ENCODE data around the gene SIX2. TPM values are rescaled to one million over a fixed set of nuclear protein-coding genes. Genes with fewer than 3 reads are reported as not detected.

Gene SIX2
- total and polyA plus RNA-seq, 9 of the 15 experiments (the other 6 are each of a cell fraction or from before 2014, with no cell fraction given), result not detected

- TF ChIP-seq ZNF280A (IDR thresholded peaks at IDR 0.05; ENCODE audit: low read depth, partially characterized antibody) (no peak), CHD7 (IDR thresholded peaks at IDR 0.05; ENCODE audit: low read depth, low read length) (no peak), KHSRP (IDR thresholded peaks at IDR 0.05) (no peak), ZNF76 (CRISPR knock-in tag; IDR thresholded peaks at IDR 0.05; ENCODE audit: borderline replicate concordance) (no peak), FOS (IDR thresholded peaks at IDR 0.05; ENCODE audit: extremely low read depth, insufficient read length) (peak; percentile 7), MYBL2 (IDR thresholded peaks at IDR 0.05; ENCODE audit: low read depth) (no peak), MYBL2 (CRISPR knock-in tag; IDR thresholded peaks at IDR 0.05; ENCODE audit: borderline replicate concordance) (no peak), DIDO1 (tag; IDR thresholded peaks at IDR 0.05; ENCODE audit: low read depth) (no peak), CBX1 (IDR thresholded peaks at IDR 0.05; ENCODE audit: low read depth) (no peak), HBP1 (CRISPR knock-in tag; IDR thresholded peaks at IDR 0.05) (no peak), PKNOX1 (IDR thresholded peaks at IDR 0.05) (peak; percentile 91), SOX6 (IDR thresholded peaks at IDR 0.05) (no peak), RBM14 (IDR thresholded peaks at IDR 0.05; ENCODE audit: borderline replicate concordance, insufficient read depth, low read depth, low read length) (no peak)
Measured at GRCh38 chr2:44997963-44998362, 11.3 kb downstream of the SIX2 start (continued).

Data from K562 (cell line).